Ectodermal cell (in vitro differentiated cells): ENCODE measurements around the gene MGAT4A.
A peak's percentile ranks its signal among the peaks of the same experiment; 100 is the strongest.
"Not testable (repeated sequence)": the region's sequence is repeated elsewhere in the genome, so short reads cannot be mapped to it uniquely, and the experiment has no call there.

Source experiments
- H3K27ac ChIP-seq: 2 replicates; pipeline ENCODE4 v1.7.0; 2013; ENCODE audit warnings: mild to moderate bottlenecking, low read depth, low read length; ENCODE audit not compliant: insufficient read depth, poor library complexity, severe bottlenecking
- H3K27me3 ChIP-seq: 2 replicates; pipeline ENCODE4 v1.7.0; 2013; ENCODE audit warnings: mild to moderate bottlenecking, low read length; ENCODE audit not compliant: insufficient read depth, control insufficient read depth, poor library complexity, severe bottlenecking
- H3K36me3 ChIP-seq: one replicate; pipeline ENCODE4 v1.7.0; 2013; ENCODE audit warnings: low read length; ENCODE audit not compliant: control insufficient read depth, insufficient read depth
- H3K4me1 ChIP-seq: one replicate; pipeline ENCODE4 v1.7.0; 2013; ENCODE audit warnings: low read length; ENCODE audit not compliant: control insufficient read depth, insufficient read depth
- H3K4me3 ChIP-seq: 2 replicates; pipeline ENCODE4 v1.7.0; 2013; ENCODE audit warnings: low read depth, low read length, control low read depth; ENCODE audit not compliant: insufficient read depth
- H3K9me3 ChIP-seq: 2 replicates; pipeline ENCODE4 v1.7.0; 2013; ENCODE audit warnings: mild to moderate bottlenecking, low read length, moderate library complexity; ENCODE audit not compliant: control insufficient read depth
- WGBS, 2 experiments: methylation state at CpG; one replicate each; pipeline ENCODE4 v1.1.7; 2013; ENCODE audit warnings: missing lambda C conversion rate in 2 of 2; 5-methylcytosine and 5-hydroxymethylcytosine counted together

The MGAT4A gene

GRCh38 chr2:98730707-98731040 lies 258 bp downstream of the MGAT4A start:
- Histone ChIP-seq H3K9me3 (no peaks in the 10 kb centered on the region), H3K4me3 (peak overlapping the region; percentile 52), H3K36me3 (no peaks in the 10 kb centered on the region), H3K27ac (no peak overlapping the region), H3K4me1 (peaks cover 2% of the 10 kb centered on the region), H3K27me3 (peaks cover 40% of the 10 kb centered on the region)
- WGBS, 2 experiments = 0% methylated on average over 56 of the region's 56 CpGs

- H3K27me3 ChIP-seq = peaks cover 40% of the 10 kb centered on the region
- 4 to 5% methylated on average over 45 of the region's 45 CpGs for WGBS, 2 experiments
These were observed 752 bp downstream of the MGAT4A start for GRCh38 chr2:98730053-98730706.

GRCh38 chr2:98729652-98730051 lies 1.3 kb downstream of the MGAT4A start:
- H3K27me3 ChIP-seq = peaks cover 40% of the 10 kb centered on the region
- no peak overlapping the region for H3K4me3 ChIP-seq
- peaks cover 2% of the 10 kb centered on the region for H3K4me1 ChIP-seq
- H3K9me3 ChIP-seq = no peaks in the 10 kb centered on the region
- H3K27ac ChIP-seq = no peak overlapping the region
- H3K36me3 ChIP-seq = no peaks in the 10 kb centered on the region
- WGBS, 2 experiments = 74 to 79% methylated on average over 10 of the region's 10 CpGs

More at GRCh38 chr2:98730053-98730706, 752 bp downstream of the MGAT4A start:
- Histone ChIP-seq H3K4me1 (peaks cover 2% of the 10 kb centered on the region), H3K9me3 (no peaks in the 10 kb centered on the region), H3K36me3 (no peaks in the 10 kb centered on the region), H3K4me3 (peak overlapping the region; percentile 52), H3K27ac (no peak overlapping the region)

GRCh38 chr2:98728088-98728718 lies 2.7 kb downstream of the MGAT4A start:
- WGBS, 2 experiments = 84 to 88% methylated on average over 5 of the region's 5 CpGs
- not testable (repeated sequence) for H3K27ac ChIP-seq, H3K36me3 ChIP-seq, H3K4me3 ChIP-seq, H3K4me1 ChIP-seq, H3K9me3 ChIP-seq
- peaks cover 40% of the 10 kb centered on the region for H3K27me3 ChIP-seq

- 85 to 87% methylated on average over 5 of the region's 5 CpGs for WGBS, 2 experiments
- Histone ChIP-seq H3K27ac (no peak overlapping the region), H3K4me1 (peaks cover 2% of the 10 kb centered on the region), H3K36me3 (no peaks in the 10 kb centered on the region), H3K9me3 (no peaks in the 10 kb centered on the region), H3K4me3 (no peak overlapping the region), H3K27me3 (peaks cover 34% of the 10 kb centered on the region)
These were observed 3.4 kb downstream of the MGAT4A start for GRCh38 chr2:98727369-98728087.

- 75 to 77% methylated on average over 2 of the region's 2 CpGs for WGBS, 2 experiments
- no peak overlapping the region for H3K4me3 ChIP-seq
- H3K4me1 ChIP-seq = peaks cover under 1% of the 10 kb centered on the region
- no peak overlapping the region for H3K27ac ChIP-seq
- H3K9me3 ChIP-seq = no peaks in the 10 kb centered on the region
- H3K27me3 ChIP-seq = peaks cover 27% of the 10 kb centered on the region
- no peaks in the 10 kb centered on the region for H3K36me3 ChIP-seq
These were observed 4.1 kb downstream of the MGAT4A start for GRCh38 chr2:98726735-98727368.

GRCh38 chr2:98726205-98726604 lies 4.7 kb downstream of the MGAT4A start:
- 86 to 91% methylated on average over 8 of the region's 8 CpGs for WGBS, 2 experiments
- Histone ChIP-seq H3K27me3 (peaks cover 21% of the 10 kb centered on the region), H3K36me3 (no peaks in the 10 kb centered on the region), H3K9me3 (no peaks in the 10 kb centered on the region), H3K4me3 (no peak overlapping the region), H3K27ac (no peak overlapping the region), H3K4me1 (no peaks in the 10 kb centered on the region)

GRCh38 chr2:98720286-98720685 lies 10.6 kb downstream of the MGAT4A start:
- H3K9me3 ChIP-seq = no peaks in the 10 kb centered on the region
- 93 to 95% methylated on average over 3 to 4 of the region's 4 CpGs for WGBS, 2 experiments

GRCh38 chr2:98717621-98718020 lies 13.3 kb downstream of the MGAT4A start:
- no peaks in the 10 kb centered on the region for H3K27me3 ChIP-seq
- H3K9me3 ChIP-seq = no peaks in the 10 kb centered on the region
- no peaks in the 10 kb centered on the region for H3K36me3 ChIP-seq
- 77 to 92% methylated on average over 5 to 6 of the region's 6 CpGs for WGBS, 2 experiments
- no peaks in the 10 kb centered on the region for H3K4me1 ChIP-seq
- H3K27ac ChIP-seq = no peak overlapping the region
- no peak overlapping the region for H3K4me3 ChIP-seq

More at GRCh38 chr2:98720286-98720685, 10.6 kb downstream of the MGAT4A start:
- Histone ChIP-seq H3K4me1 (no peaks in the 10 kb centered on the region), H3K36me3 (no peaks in the 10 kb centered on the region), H3K27ac (no peak overlapping the region), H3K27me3 (no peaks in the 10 kb centered on the region), H3K4me3 (no peak overlapping the region)

- Histone ChIP-seq H3K9me3 (no peaks in the 10 kb centered on the region), H3K4me3 (no peak overlapping the region), H3K36me3 (no peaks in the 10 kb centered on the region), H3K27me3 (no peaks in the 10 kb centered on the region), H3K27ac (no peak overlapping the region), H3K4me1 (no peaks in the 10 kb centered on the region)
- 91 to 94% methylated on average over 5 of the region's 5 CpGs for WGBS, 2 experiments
These were observed 14.1 kb downstream of the MGAT4A start for GRCh38 chr2:98716786-98717185.
